ENCODE results near the gene GBP6. TPM values are rescaled to one million over a fixed set of nuclear protein-coding genes. Genes with fewer than 3 reads are reported as not detected.
"Not testable (repeated sequence)": the region's sequence is repeated elsewhere in the genome, so short reads cannot be mapped to it uniquely, and the experiment has no call there.

The GBP6 gene
- total and polyA plus RNA-seq, 2 experiments from 2014 or later, result 0.03 TPM; not detected in 1

- Histone ChIP-seq H3K4me1 (ENCODE audit: insufficient read depth) (no peaks in the 10 kb centered on the region), H3K79me2 (no peaks in the 10 kb centered on the region), H4K20me1 (ENCODE audit: insufficient read depth, poor library complexity, severe bottlenecking) (no peaks in the 10 kb centered on the region), H3K36me3 (replicated peaks; ENCODE audit: insufficient read depth, low read depth) (no peaks in the 10 kb centered on the region), H3K9me2 (replicated peaks; ENCODE audit: insufficient read depth) (no peaks in the 10 kb centered on the region), H3K27ac (peak overlapping the region; percentile 42), H3K9me3 (ENCODE audit: low read depth) (no peaks in the 10 kb centered on the region), H3K4me3 (no peak overlapping the region), H3K27me3 (no peaks in the 10 kb centered on the region), H2AFZ (no peak overlapping the region), H3K4me2 (peak overlapping the region; percentile 69)
- no peak for TF ChIP-seq EZH2phosphoT487 (IDR thresholded peaks at IDR 0.05; ENCODE audit: low read depth, severe bottlenecking, unreplicated experiment)
- no peak for TF ChIP-seq CTCF (IDR thresholded peaks at IDR 0.05; ENCODE audit: poor library complexity)
- no peak for TF ChIP-seq EZH2 (IDR thresholded peaks at IDR 0.05; ENCODE audit: borderline replicate concordance)
- DNase-seq (ENCODE audit: low spot score), result no peak
- WGBS (ENCODE audit: low lambda C conversion rate, missing lambda C conversion rate), result 40% methylated on average over 1 of the region's 1 CpG
Measured at GRCh38 chr1:89407360-89407759, 43.5 kb downstream of the GBP6 start.

- 78% methylated on average over 2 of the region's 2 CpGs for WGBS (ENCODE audit: low lambda C conversion rate, missing lambda C conversion rate)
- H3K27me3 ChIP-seq; H2AFZ ChIP-seq; H3K4me3 ChIP-seq; H3K9me3 ChIP-seq (ENCODE audit: low read depth); H3K9me2 ChIP-seq (replicated peaks; ENCODE audit: insufficient read depth); DNase-seq (ENCODE audit: low spot score); H3K4me1 ChIP-seq (ENCODE audit: insufficient read depth); H4K20me1 ChIP-seq (ENCODE audit: insufficient read depth, poor library complexity, severe bottlenecking); H3K36me3 ChIP-seq (replicated peaks; ENCODE audit: insufficient read depth, low read depth); H3K79me2 ChIP-seq: not testable (repeated sequence)
- Histone ChIP-seq H3K27ac (peak overlapping the region; percentile 42), H3K4me2 (peak overlapping the region; percentile 69)
Measured at GRCh38 chr1:89407768-89408167, 43.9 kb downstream of the GBP6 start.

- H3K4me2 ChIP-seq, result no peak overlapping the region
- H2AFZ ChIP-seq, result no peak overlapping the region
- no peaks in the 10 kb centered on the region for H4K20me1 ChIP-seq (ENCODE audit: insufficient read depth, poor library complexity, severe bottlenecking)
- peak; percentile 29 for DNase-seq (ENCODE audit: low spot score)
- no peaks in the 10 kb centered on the region for H3K9me3 ChIP-seq (ENCODE audit: low read depth)
- no peaks in the 10 kb centered on the region for H3K4me1 ChIP-seq (ENCODE audit: insufficient read depth)
- H3K36me3 ChIP-seq (replicated peaks; ENCODE audit: insufficient read depth, low read depth), result no peaks in the 10 kb centered on the region
- no peak overlapping the region for H3K4me3 ChIP-seq
- no peaks in the 10 kb centered on the region for H3K9me2 ChIP-seq (replicated peaks; ENCODE audit: insufficient read depth)
- TF ChIP-seq EZH2phosphoT487 (IDR thresholded peaks at IDR 0.05; ENCODE audit: low read depth, severe bottlenecking, unreplicated experiment), result no peak
- no peak for TF ChIP-seq EZH2 (IDR thresholded peaks at IDR 0.05; ENCODE audit: borderline replicate concordance)
- WGBS (ENCODE audit: low lambda C conversion rate, missing lambda C conversion rate), result 77% methylated on average over 3 of the region's 3 CpGs
- no peaks in the 10 kb centered on the region for H3K27me3 ChIP-seq
- H3K27ac ChIP-seq, result no peak overlapping the region
- H3K79me2 ChIP-seq, result no peaks in the 10 kb centered on the region
Measured at GRCh38 chr1:89425056-89425455, 61.2 kb downstream of the GBP6 start.

GRCh38 chr1:89429062-89429461 lies 65.2 kb downstream of the GBP6 start:
- no peak overlapping the region for H3K4me3 ChIP-seq
- no peaks in the 10 kb centered on the region for H4K20me1 ChIP-seq (ENCODE audit: insufficient read depth, poor library complexity, severe bottlenecking)
- no peak overlapping the region for H3K27ac ChIP-seq
- H3K79me2 ChIP-seq, result no peaks in the 10 kb centered on the region
- H3K4me1 ChIP-seq (ENCODE audit: insufficient read depth), result no peaks in the 10 kb centered on the region
- no peak for TF ChIP-seq EZH2 (IDR thresholded peaks at IDR 0.05; ENCODE audit: borderline replicate concordance)
- no peak for TF ChIP-seq CTCF (IDR thresholded peaks at IDR 0.05; ENCODE audit: poor library complexity)
- TF ChIP-seq EZH2phosphoT487 (IDR thresholded peaks at IDR 0.05; ENCODE audit: low read depth, severe bottlenecking, unreplicated experiment), result no peak
- no peak for DNase-seq (ENCODE audit: low spot score)
- no peaks in the 10 kb centered on the region for H3K9me3 ChIP-seq (ENCODE audit: low read depth)
- H3K36me3 ChIP-seq (replicated peaks; ENCODE audit: insufficient read depth, low read depth), result no peaks in the 10 kb centered on the region
- H2AFZ ChIP-seq, result no peak overlapping the region
- no peaks in the 10 kb centered on the region for H3K9me2 ChIP-seq (replicated peaks; ENCODE audit: insufficient read depth)
- no peak overlapping the region for H3K4me2 ChIP-seq
- H3K27me3 ChIP-seq, result no peaks in the 10 kb centered on the region
- 82% methylated on average over 6 of the region's 6 CpGs for WGBS (ENCODE audit: low lambda C conversion rate, missing lambda C conversion rate)

- not testable (repeated sequence) for H3K9me2 ChIP-seq (replicated peaks; ENCODE audit: insufficient read depth); DNase-seq (ENCODE audit: low spot score); H3K4me1 ChIP-seq (ENCODE audit: insufficient read depth); H3K4me3 ChIP-seq; H3K27me3 ChIP-seq; H3K9me3 ChIP-seq (ENCODE audit: low read depth); H2AFZ ChIP-seq; H3K27ac ChIP-seq; H3K4me2 ChIP-seq; H3K79me2 ChIP-seq; H3K36me3 ChIP-seq (replicated peaks; ENCODE audit: insufficient read depth, low read depth); H4K20me1 ChIP-seq (ENCODE audit: insufficient read depth, poor library complexity, severe bottlenecking)
- WGBS (ENCODE audit: low lambda C conversion rate, missing lambda C conversion rate), result 67% methylated on average over 2 of the region's 4 CpGs
Measured at GRCh38 chr1:89429681-89430080, 65.8 kb downstream of the GBP6 start.

Data from hepatocyte (in vitro differentiated cells).